NCI-H128 (cell line): ENCODE measurements around the gene SNAI3.

ENCODE experiments used
- DNase-seq: peaks from one replicate; lab custom pipeline; 2025; ENCODE audit not compliant: unreplicated experiment; lab: John Stamatoyannopoulos, UW

SNAI3 gene

GRCh38 chr16:88691924-88692560, 5.7 kb upstream of the SNAI3 start:
- no peak for DNase-seq

- DNase-seq: no peak
Measured at GRCh38 chr16:88691129-88691813, 5.0 kb upstream of the SNAI3 start.

- no peak for DNase-seq
Measured at GRCh38 chr16:88690341-88691128, 4.2 kb upstream of the SNAI3 start.

GRCh38 chr16:88688013-88688778, 1.9 kb upstream of the SNAI3 start:
- no peak for DNase-seq

GRCh38 chr16:88687676-88688012, 1.3 kb upstream of the SNAI3 start:
- no peak for DNase-seq

GRCh38 chr16:88687254-88687576, 908 bp upstream of the SNAI3 start:
- DNase-seq: no peak

GRCh38 chr16:88686062-88686438, 257 bp downstream of the SNAI3 start:
- DNase-seq: no peak

- no peak for DNase-seq
Measured at GRCh38 chr16:88685156-88686061, 898 bp downstream of the SNAI3 start.

- no peak for DNase-seq
Measured at GRCh38 chr16:88684569-88685155, 1.6 kb downstream of the SNAI3 start.

GRCh38 chr16:88681709-88682451, 4.4 kb downstream of the SNAI3 start:
- DNase-seq: no peak

GRCh38 chr16:88681084-88681680, 5.1 kb downstream of the SNAI3 start:
- no peak for DNase-seq

- DNase-seq: no peak
Measured at GRCh38 chr16:88680554-88681083, 5.7 kb downstream of the SNAI3 start.

- no peak for DNase-seq
Measured at GRCh38 chr16:88678224-88678979, 7.9 kb downstream of the SNAI3 start.

- DNase-seq: no peak
Measured at GRCh38 chr16:88677721-88678120, 8.6 kb downstream of the SNAI3 start.

- DNase-seq: no peak
Measured at GRCh38 chr16:88676502-88677242, 9.6 kb downstream of the SNAI3 start.

GRCh38 chr16:88673716-88674379, 12.5 kb downstream of the SNAI3 start:
- DNase-seq: no peak

GRCh38 chr16:88672776-88673175, 13.5 kb downstream of the SNAI3 start:
- DNase-seq: no peak
